Superior temporal gyrus (tissue), 1 donor: ENCODE measurements around the gene GRIK5.

Experiments
- DNase-seq: peaks from one replicate; pipeline ENCODE4 v3.0.0-alpha.2; 2016; ENCODE audit errors: extremely low spot score

GRIK5 gene

DNA sequence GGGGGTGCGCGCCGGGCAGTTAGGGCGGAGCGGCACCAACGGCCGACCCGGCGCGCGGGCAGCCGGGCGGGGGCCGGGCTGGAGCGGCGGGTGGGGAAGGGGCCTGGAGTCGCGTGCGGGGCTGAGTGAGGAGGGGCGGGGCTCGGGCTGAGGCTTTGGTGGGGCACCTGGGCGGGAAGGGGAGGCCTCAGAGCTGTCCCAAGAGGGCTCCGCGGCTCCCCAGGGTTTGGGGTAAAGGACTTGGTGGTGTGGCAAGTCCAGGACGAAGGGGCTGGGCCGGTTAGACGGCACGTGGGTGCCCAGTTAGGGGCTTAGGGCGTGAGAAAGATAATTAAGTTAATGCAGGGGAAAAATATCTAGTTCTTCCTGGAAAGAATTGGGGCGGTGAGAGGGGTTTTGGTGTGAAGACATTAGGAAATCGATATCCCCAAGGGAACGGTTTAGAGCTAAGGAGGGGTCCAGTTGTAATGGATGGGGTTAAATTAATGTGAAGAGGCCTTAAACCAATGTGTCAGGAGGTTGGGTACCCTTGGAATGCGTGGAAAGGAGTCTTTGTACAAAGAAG is 6.5 kb upstream of the GRIK5 start:
- no peak for DNase-seq

DNA sequence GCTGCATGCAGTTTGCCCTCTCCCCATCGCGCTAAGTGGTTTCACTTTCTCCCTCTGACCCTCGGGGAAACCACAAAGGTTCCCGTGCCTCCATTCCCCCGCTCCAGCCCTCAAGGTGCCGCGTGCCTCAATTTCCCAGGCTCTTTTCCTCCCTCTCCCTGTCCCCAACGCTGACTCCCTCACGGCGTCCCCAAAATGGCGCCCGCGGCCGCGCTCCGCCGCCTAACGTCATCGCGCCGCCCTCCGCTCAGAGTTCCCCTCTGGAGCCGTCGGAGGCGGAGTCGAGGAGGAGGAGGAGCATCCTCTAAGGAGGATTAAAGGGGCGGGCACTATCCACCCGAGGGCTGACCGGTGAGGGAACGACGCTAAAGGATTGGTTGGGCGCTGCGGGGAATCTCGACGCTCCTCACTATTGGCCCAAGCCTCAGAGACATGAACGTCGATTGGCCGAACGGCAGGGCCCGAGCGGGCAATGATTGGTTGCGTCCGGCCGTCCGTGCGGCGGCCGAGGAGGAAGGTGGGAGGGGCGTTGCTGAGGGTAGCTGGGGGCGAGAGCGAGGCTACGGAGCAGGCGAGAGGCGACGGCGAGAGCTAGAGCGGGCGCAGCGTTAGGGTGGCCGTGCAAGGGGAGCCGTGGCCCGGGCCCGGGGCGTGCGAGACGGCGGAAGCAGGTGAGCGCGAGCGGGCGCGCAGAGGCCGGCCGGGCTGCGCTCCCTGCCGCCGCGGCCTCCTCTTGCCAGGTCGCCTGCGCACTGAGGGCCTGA is 5.8 kb upstream of the GRIK5 start, which contains the start of gene ZNF574:
TSS of gene ZNF574 (plus strand) at position 551 of the 764 bp plus-strand sequence. CDS start 2,441 bp downstream, outside the sequence.
- peak; percentile 100 for DNase-seq

DNA sequence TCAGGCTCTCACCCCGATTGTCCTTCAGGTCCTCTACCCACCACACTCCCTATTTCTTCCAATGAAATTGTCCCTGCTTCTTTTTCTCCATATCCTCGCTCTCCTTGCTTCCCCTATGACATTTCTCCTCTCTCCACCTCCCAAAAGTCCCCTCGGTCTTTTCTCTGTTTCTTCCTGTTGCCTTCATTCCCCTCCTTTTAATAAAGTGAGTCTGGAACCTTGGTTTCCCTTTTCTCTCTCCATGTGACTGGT is 5.3 kb upstream of the GRIK5 start:
- no peak for DNase-seq

DNA sequence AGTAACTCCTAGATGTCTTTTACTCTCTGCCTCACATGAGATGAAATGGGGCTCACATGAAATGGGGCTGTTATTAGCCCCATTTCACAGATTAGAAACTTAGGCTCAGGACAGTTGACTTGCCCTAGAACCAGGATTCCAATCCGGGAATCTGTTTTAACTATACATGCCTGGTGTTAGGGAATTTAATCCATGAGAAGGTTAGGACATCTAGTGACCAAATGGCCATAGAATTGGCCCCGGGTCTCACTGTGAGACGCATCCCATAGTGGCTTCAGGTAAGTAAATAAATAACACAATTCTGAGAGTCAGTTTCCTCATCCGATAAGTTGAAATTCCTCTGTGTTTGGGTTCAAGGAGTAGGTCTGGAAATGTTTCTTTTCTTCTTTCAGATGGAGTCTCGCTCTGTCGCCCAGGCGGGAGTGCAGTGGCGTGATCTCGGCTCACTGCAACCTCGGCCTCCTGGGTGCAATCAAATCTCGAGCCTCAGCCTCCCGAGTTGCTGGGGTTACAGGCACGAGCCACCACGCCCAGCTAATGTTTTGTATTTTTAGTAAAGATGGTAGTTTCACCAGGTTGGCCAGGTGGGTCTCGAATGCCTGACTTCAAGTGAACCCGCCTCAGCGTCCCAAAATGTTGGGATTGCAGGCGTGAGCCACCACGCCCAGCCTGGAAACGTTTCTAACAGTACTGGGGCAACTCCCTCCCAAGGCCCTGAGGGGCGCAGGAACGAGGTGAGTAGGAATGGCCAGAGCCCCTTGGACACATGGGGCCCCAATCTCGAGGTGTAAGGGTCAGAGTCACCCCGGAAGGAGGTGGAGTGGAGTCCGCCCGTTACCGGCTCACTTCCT is 4.7 kb upstream of the GRIK5 start:
- DNase-seq: no peak

DNA sequence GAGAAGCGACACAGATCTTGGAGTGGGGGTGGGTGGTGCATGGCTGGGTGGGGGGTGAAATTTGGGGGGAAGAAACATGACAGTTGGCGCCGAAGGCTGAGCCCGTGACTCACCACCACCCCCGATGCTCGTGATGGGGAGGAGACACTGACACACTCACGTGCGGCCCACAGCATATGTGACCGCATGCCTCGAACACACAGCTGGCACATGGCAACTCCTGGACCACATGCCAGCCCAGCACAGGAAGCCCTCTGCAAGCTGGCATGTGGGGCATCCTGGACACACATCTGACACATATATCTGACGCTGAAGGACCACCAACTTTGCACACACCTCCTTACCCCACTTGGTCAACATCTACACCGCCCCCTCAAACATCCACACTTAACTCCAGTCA is 1.2 kb upstream of the GRIK5 start:
- no peak for DNase-seq

DNA sequence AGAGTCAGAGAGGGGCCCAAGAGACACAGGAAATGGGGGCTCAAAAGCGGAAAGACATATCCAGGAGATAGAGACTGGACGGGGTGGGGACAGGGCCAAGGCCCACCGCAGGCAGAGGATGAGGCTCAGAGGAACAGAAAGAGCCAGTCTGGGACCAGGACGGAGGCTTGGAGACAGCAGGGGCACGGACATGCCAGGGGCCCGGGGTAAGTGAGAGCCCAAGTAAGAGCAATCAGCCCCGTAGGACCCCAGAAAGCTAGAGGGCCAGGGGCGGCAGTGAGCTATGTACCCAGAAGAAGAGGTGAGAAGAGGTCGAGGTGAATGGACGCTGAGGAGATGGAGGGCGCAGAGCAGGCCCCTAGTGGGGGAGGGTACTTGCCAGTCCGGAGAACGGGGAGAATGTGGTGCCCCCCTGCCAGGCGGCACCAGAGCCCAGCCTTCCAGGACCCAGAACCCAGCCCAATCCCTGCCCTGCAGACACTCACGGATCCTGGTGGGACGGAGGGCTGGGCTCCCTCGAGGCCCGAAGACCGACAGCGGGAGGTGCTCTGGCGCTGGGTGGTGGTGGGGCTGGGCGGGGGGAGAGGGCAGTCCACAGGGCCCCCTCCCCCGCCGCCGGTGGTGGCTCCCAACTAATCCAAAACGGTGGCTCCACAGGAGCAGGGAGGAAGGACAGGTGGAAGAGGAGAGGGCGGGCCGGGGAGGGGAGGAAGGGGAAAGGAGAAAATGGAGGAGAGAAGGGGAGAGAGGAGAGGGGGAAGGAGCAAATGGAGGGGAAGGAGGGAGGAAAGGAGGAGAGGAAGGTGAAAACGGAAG is 1.0 kb downstream of the GRIK5 start:
- no peak for DNase-seq

DNA sequence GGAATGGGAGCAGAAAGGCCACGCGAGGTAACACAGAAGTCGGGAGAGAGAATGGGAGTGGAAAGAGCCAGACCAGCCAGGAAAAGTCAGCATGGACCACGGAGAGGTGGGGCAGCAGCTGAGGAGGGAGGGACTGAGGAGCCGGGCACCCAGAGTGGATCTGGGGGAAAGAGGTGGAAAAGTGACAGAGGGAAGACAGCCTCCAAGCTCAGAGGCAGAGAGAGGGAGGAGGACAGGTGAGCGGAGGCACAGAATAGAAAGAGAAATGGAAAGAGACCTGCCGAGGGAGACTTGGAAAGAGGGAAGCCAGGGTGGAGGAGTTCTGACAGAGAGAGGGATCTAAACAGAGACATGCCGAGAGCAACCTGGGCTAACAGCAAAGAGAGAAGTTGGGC is 1.6 kb downstream of the GRIK5 start:
- DNase-seq: no peak

DNA sequence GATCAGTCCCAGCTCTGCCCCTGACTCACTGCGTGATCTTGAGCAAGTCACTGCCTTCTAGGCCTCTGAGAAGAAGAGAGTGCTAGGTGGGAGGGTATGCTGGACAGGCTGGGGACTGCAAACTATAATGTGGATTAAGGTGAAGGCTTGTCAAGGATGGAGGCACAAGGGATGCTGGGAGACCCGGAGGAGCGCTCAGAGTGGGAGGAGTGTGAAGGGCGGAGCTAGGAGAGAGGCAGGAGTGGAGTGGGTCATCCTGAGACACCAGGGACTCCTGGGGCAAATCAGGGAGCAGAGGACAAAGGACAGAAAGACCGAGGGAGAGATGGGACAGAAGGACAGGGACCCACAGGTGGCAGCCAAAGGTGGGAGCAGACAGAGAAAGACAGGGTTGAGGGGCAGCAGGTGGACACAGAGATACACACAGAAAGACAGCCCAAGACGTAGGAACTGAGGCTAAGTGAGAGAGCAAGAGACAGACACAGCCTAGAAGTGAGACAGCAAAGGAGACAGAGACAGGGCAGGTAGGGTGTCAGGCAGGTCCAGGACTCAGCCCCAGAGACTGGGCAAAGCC is 2.6 kb downstream of the GRIK5 start:
- no peak for DNase-seq

DNA sequence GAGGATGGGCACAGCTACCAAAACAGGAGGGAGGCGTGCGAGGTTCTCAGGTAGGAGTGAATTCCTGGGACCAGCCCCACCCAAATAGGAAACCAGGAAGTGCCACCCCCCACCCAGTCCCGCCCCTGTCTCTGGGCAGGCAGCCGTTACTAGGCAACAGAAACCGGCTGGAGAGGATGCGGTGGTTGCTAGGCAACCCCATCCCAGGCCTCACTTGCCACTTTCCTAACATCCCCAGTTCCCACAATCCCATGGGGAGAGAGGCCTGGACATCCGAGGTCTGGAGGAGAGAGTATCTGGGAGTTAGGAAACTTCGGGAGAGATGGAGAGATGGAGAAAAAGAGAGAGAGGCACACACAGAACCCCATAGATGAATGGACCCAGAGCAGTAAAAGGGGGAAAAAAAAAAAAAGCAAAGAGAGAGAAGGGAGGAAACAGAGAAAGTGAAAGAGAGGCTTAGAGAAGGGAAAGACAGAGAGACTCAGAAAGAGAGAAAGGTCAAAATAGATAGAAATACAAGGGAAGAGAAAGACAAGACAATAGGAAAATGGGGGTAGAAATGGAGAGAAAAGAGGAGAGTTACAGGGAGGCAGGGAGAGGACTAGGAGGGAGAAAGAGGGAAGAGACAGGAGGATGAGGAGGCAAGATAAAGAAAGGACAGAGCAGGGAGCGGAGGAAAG is 3.8 kb downstream of the GRIK5 start:
- DNase-seq: peak; percentile 56

DNA sequence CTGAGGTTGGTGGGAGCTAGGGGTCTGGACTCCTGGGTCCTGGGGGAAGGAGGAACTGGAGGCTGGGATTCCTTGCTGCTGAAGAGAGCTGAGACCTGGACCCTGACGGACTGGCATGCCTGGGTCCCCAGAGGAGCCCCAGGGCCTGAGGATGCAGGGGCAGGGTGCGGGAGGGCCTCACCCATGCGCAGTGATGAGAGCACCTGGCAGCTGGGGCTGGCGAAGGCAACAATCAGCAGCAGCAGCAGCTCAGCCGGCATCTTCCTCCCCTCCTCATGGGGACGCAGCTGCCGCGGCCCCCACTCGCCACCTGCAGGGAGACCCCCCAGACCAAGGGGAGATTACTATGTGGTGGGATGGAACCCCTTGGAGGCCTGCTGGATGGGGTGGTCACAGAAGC is 4.5 kb downstream of the GRIK5 start:
- no peak for DNase-seq

DNA sequence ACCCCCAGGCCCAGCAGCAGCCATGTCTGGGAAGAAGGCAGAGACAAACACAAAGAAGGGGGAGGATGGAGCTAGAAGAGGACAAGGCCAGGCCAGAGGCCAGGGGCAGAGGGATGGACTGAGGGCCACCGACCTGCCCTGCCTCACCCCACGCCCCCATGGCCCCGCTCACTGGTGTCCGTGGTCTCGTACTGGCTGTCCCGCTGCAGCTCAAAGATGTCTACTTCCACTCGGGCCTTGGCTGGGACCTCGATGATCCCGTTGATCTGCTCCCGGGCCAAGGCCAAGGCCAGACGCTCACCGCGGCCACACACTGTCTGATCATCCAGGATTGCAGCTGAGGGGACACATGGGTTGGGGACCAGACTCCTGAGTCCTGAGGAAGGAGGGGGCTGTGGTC is 5.0 kb downstream of the GRIK5 start:
- no peak for DNase-seq

DNA sequence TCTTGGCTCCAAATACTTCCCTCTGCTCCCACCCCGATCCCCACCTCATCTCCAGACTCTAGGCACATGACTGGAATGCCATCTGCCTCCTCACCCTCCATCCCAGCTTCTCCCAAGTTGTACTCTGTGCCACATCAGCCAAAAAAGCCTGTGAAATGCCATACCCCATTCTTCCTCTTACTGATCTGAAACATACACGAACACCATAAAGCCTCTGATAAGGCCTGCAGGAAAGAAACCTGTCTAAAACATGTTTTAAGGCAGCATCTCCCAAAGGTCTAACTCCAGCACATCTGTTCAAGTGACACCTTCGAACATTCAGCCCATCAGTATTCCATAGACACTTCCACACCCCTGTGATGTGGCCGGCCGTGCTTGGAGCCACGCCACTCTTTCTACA is 5.6 kb downstream of the GRIK5 start:
- DNase-seq: no peak

DNA sequence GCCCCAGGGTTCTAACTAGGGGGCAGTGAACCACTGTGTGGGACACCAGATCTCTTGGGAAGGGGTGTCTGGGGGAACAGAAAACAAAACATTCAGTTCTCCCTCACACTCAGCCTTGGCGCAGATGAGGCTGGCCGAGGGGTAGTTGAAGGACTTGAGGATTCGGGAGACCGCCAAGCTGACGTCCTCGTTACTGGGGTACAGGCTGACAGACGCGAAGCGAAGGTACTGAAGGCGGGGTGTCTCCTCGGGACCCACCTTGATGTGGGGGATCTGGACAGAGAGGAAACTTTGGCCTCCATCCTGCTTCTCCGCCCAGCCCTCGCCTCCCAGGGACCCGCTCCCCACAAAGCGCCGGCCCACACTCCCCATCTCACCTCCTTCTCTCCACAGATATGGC is 7.6 kb downstream of the GRIK5 start:
- no peak for DNase-seq

DNA sequence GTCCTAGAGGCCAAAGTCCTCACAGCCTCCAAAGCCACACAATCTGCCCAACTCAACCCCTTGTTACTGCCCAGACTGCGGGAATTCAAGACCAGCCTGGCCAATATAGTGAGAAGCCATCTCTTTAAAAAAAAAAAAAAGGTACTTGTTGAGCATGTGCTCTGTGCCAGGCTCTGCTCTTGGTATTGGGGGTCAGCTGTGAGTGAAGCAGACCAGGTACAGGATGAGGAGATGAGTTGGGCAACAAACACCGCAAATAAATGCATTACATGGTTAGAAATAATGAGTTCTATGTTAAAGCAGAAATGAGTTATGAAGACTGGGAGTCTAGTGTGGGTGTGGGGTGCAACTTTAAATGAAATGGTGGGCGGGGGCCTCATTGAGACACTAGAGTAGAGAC is 9.9 kb downstream of the GRIK5 start:
- no peak for DNase-seq

DNA sequence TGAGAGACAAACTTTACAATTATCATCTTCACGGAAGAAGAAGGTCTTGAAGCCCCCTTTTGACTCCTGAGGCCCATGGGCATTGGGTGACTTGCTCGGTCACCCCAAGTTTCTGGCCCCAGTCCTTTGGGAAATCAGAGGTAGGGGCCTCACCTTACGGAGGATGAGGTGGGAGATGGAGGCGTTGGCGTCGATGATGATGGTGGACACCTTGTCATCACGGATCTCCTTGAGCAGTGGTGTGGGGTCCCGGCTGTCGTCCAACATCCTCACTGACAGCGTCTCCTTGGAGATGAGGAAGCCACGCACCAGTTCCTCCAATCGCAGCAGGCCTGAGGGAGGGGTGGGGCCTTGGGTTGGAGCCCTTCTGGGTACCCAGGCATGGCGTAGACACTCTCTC is 10.8 kb downstream of the GRIK5 start:
- no peak for DNase-seq

DNA sequence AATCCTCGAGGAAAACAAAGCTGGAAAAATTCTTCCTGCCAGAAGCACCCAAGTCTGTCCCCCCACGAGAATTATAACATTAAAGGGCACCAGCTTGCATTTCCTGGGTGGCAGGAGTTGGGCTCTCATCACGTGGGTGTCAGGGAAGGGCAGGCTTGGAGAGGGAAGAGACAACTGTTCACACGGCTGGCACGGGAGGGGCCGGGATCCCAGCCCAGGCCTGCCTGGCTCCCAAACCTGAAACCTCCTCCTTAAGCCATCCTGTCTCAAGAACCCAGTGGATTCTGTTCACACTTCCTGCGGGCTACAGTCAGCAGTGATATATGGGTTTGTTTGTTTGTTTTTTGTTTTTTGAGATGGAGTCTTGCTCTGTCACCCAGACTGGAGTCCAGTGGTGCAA is 12.2 kb downstream of the GRIK5 start:
- no peak for DNase-seq

DNA sequence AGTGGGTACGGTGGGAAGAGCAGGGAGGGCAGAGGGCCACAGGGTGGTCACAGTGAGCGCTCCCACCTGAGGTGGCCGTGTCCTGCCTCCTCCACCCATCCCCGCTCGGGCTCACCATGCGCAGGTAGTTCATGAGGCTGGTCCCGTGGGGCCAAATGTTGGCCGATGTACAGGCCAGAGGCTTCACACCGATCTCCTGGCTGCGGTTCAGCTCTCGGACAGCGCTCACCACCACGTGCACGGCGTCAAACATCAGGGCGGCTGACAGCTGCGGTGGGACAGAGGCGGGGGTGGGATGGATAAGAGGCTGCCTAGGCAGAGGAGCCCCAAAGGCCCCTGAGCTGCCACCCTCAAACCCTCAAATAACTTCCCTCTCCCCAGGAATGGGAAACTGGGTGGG is 15.8 kb downstream of the GRIK5 start:
- no peak for DNase-seq

DNA sequence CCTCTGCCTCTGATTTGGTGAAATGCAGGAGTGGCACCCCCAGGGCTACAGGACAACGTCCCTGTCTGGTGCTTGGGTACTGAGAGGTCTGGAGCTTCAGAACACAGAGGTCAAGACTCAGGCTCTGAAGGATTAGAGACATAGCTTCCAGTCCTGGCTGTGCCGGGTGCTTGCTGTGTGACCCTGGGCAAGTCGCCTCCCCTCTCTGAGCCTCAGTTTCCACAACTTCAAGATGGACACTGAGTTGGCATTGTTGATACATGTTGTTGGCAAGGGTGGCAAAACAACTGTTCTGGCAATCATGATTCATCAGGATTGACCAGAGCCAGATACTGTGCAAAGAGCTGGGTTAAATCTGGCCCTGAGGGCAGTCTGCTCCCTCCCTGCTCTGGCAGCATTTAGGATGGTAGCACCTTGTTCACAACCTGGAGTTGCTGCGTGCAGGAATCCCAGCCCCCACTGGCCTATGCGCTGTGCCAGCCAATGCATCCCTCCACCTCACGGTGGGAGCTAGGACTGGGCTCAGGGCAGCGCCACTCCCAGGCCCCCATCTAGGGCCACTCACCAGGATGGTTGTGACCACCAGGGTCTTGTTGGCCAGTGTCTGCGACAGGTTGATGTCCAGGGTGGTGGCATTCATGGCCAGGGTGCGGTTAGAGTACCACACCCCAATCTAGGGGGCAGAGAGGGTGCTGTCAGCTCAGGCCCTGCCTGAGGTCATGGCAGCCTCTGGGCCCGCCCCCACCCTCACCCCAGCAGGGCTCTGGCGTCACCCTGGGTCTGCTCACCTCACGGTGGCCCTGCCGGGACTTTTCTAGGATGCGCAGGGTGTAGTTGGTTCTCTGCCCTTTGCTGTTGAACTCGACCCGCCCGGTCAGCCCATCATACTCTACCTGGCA is 16.7 kb downstream of the GRIK5 start:
- no peak for DNase-seq

DNA sequence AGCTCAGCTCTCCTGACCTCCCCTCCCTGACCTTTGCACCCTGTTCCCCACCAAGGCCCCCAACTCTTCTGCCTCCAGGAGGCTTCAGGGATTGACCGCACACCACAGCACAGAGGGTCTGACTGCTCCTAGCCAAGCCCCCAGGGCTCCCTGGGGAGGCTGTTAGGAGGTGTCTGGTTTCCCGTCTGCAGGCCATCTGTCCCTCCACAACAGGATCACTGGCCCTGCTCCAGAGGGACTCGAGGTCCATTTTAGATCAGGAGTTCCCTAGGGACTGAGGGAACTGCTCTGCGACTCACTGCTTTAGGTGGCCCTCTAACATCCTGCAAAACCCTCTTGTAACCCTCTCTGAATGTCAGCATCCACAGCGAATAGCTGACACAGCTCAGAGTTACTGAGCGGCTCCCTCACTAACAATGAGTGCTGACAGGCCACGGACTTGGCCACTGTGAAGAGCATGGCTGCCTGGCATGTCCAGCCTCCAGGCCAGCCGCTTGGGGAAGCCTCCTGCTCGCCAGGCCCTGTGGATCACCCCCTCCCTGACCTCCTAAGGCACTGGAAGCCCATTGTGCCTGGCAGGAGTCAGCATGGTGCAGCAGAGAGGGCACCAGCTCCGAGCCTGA is 17.7 kb downstream of the GRIK5 start:
- DNase-seq: no peak
